ENCODE measurements around the gene FAM53B.

Gene FAM53B

GRCh38 chr10:124644236-124644635, 99.9 kb downstream of the FAM53B start:
- H3K4me3 ChIP-seq (ENCODE audit: low read depth, low read length): no peak overlapping the region
- DNase-seq (ENCODE audit: low read depth): no peak

GRCh38 chr10:124643330-124644009, 100.7 kb downstream of the FAM53B start:
- H3K4me3 ChIP-seq (ENCODE audit: low read depth, low read length): no peak overlapping the region
- TF ChIP-seq CTCF (IDR thresholded peaks at IDR 0.05; ENCODE audit: control insufficient read depth, extremely low read depth, insufficient read depth): no peak
- no peak for DNase-seq (ENCODE audit: low read depth)

More at GRCh38 chr10:124644236-124644635, 99.9 kb downstream of the FAM53B start:
- no peak for TF ChIP-seq CTCF (IDR thresholded peaks at IDR 0.05; ENCODE audit: control insufficient read depth, extremely low read depth, insufficient read depth)

GRCh38 chr10:124642088-124642710, 102.0 kb downstream of the FAM53B start:
- TF ChIP-seq CTCF (IDR thresholded peaks at IDR 0.05; ENCODE audit: control insufficient read depth, extremely low read depth, insufficient read depth): no peak
- H3K4me3 ChIP-seq (ENCODE audit: low read depth, low read length): no peak overlapping the region
- no peak for DNase-seq (ENCODE audit: low read depth)

GRCh38 chr10:124641282-124642087, 102.7 kb downstream of the FAM53B start:
- H3K4me3 ChIP-seq (ENCODE audit: low read depth, low read length): no peak overlapping the region
- no peak for DNase-seq (ENCODE audit: low read depth)
- TF ChIP-seq CTCF (IDR thresholded peaks at IDR 0.05; ENCODE audit: control insufficient read depth, extremely low read depth, insufficient read depth): no peak

- no peak overlapping the region for H3K4me3 ChIP-seq (ENCODE audit: low read depth, low read length)
- no peak for TF ChIP-seq CTCF (IDR thresholded peaks at IDR 0.05; ENCODE audit: control insufficient read depth, extremely low read depth, insufficient read depth)
- no peak for DNase-seq (ENCODE audit: low read depth)
These were observed 103.5 kb downstream of the FAM53B start for GRCh38 chr10:124640538-124641231.

- DNase-seq (ENCODE audit: low read depth): no peak
- no peak for TF ChIP-seq CTCF (IDR thresholded peaks at IDR 0.05; ENCODE audit: control insufficient read depth, extremely low read depth, insufficient read depth)
- no peak overlapping the region for H3K4me3 ChIP-seq (ENCODE audit: low read depth, low read length)
These were observed 104.1 kb downstream of the FAM53B start for GRCh38 chr10:124640056-124640455.

All from LNCaP clone FGC (cell line).